ENCODE results near the gene CADM2. TPM values are rescaled to one million over a fixed set of nuclear protein-coding genes. Genes with fewer than 3 reads are reported as not detected.

The CADM2 gene
- total RNA-seq, 1 experiment from 2014 or later = 10.9 TPM

- H2AFZ ChIP-seq (ENCODE audit: low read length) = no peak overlapping the region
- H3K56ac ChIP-seq (ENCODE audit: insufficient read length, low read depth, low read length) = no peak overlapping the region
- H3K27ac Mint-ChIP-seq = no peak overlapping the region
- no peaks in the 10 kb centered on the region for H3K27me3 ChIP-seq (ENCODE audit: insufficient read depth, low read length)
- no peak overlapping the region for H3K4ac ChIP-seq (ENCODE audit: low read depth, low read length)
- H3K14ac ChIP-seq (ENCODE audit: insufficient read depth, low read length) = no peak overlapping the region
- DNase-seq = no peak
- no peaks in the 10 kb centered on the region for H4K20me1 ChIP-seq (ENCODE audit: control insufficient read depth, insufficient read depth, insufficient read length)
- no CpG with 5 or more reads among the region's 2 CpGs for WGBS (ENCODE audit: extremely low coverage, insufficient read length, low lambda C conversion rate)
- H3K79me1 ChIP-seq (ENCODE audit: insufficient read depth, low read depth, low read length, poor library complexity, severe bottlenecking) = no peaks in the 10 kb centered on the region
- H3K79me2 ChIP-seq (ENCODE audit: insufficient read depth, low read length) = no peaks in the 10 kb centered on the region
- no peak overlapping the region for H3T11ph ChIP-seq (ENCODE audit: low read length)
- H2AK5ac ChIP-seq (ENCODE audit: insufficient read length, low read length) = no peak overlapping the region
- H3K23me2 ChIP-seq (ENCODE audit: insufficient read length, low read depth, low read length, poor library complexity, severe bottlenecking) = no peaks in the 10 kb centered on the region
- no peaks in the 10 kb centered on the region; a peak in 1 of 7 replicates for H3K36me3 Mint-ChIP-seq (ENCODE audit: insufficient read depth in 1 of 3, low read depth in 3 of 3)
- no peak overlapping the region for H3K23ac ChIP-seq (ENCODE audit: insufficient read length, low read depth, low read length)
- no peaks in the 10 kb centered on the region for H3K9me3 Mint-ChIP-seq
- H3K9ac ChIP-seq (ENCODE audit: extremely low read depth, insufficient read length, low read length) = no peak overlapping the region
- TF ChIP-seq, protein P1, sequence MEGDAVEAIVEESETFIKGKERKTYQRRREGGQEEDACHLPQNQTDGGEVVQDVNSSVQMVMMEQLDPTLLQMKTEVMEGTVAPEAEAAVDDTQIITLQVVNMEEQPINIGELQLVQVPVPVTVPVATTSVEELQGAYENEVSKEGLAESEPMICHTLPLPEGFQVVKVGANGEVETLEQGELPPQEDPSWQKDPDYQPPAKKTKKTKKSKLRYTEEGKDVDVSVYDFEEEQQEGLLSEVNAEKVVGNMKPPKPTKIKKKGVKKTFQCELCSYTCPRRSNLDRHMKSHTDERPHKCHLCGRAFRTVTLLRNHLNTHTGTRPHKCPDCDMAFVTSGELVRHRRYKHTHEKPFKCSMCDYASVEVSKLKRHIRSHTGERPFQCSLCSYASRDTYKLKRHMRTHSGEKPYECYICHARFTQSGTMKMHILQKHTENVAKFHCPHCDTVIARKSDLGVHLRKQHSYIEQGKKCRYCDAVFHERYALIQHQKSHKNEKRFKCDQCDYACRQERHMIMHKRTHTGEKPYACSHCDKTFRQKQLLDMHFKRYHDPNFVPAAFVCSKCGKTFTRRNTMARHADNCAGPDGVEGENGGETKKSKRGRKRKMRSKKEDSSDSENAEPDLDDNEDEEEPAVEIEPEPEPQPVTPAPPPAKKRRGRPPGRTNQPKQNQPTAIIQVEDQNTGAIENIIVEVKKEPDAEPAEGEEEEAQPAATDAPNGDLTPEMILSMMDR (conservative IDR thresholded peaks at IDR 0.05) = no peak
- H3K27ac ChIP-seq (ENCODE audit: insufficient read length, low read depth, low read length) = no peak overlapping the region
- H3K9me3 ChIP-seq (ENCODE audit: control insufficient read depth, low read depth, low read length) = no peaks in the 10 kb centered on the region
- no peak overlapping the region for H2BK20ac ChIP-seq (ENCODE audit: low read depth, low read length, poor library complexity, severe bottlenecking)
- no peak overlapping the region for H3K18ac ChIP-seq (ENCODE audit: insufficient read length, low read depth, low read length)
- H4K91ac ChIP-seq (ENCODE audit: insufficient read length, low read depth, low read length) = no peak overlapping the region
- H4K5ac ChIP-seq (ENCODE audit: insufficient read length, low read depth, low read length) = no peak overlapping the region
- peaks cover 2% of the 10 kb centered on the region for H3K4me1 ChIP-seq (ENCODE audit: insufficient read depth, low read length)
- no peak overlapping the region for H3K4me3 Mint-ChIP-seq
- no peak overlapping the region for H2BK5ac ChIP-seq (ENCODE audit: insufficient read length, low read length)
- H3K27me3 Mint-ChIP-seq (ENCODE audit: low read depth) = no peaks in the 10 kb centered on the region
- H2BK12ac ChIP-seq (ENCODE audit: insufficient read length, low read depth, low read length) = no peak overlapping the region
- H4K8ac ChIP-seq (replicated peaks; ENCODE audit: insufficient read length, low read depth, low read length) = no peak overlapping the region
- H2BK120ac ChIP-seq (ENCODE audit: low read depth, low read length, poor library complexity, severe bottlenecking) = no peak overlapping the region
- no peak overlapping the region for H2BK15ac ChIP-seq (ENCODE audit: low read depth, low read length)
- no peak overlapping the region for H3K4me2 ChIP-seq (ENCODE audit: insufficient read depth, insufficient read length, low read length)
- H3K4me1 Mint-ChIP-seq = peaks cover 30 to 44% of the 10 kb centered on the region in 2 experiments
Observed at GRCh38 chr3:84980456-84980855, 21.7 kb downstream of the CADM2 start.

Measured in H9 (cell line).